NCI-H748 (cell line): Measurements from ENCODE around the gene NGFR.
A peak's percentile ranks its signal among the peaks of the same experiment; 100 is the strongest.

Experiments
- DNase-seq: peaks from one replicate; lab custom pipeline; 2025; ENCODE audit not compliant: unreplicated experiment; lab: John Stamatoyannopoulos, UW

The NGFR gene

GRCh38 chr17:49469831-49470810 is 25.0 kb upstream of the NGFR start:
- DNase-seq: no peak

GRCh38 chr17:49471089-49471683 is 23.9 kb upstream of the NGFR start:
- no peak for DNase-seq

- no peak for DNase-seq
These were observed 23.3 kb upstream of the NGFR start for GRCh38 chr17:49471769-49472168.

GRCh38 chr17:49472527-49472926 is 22.6 kb upstream of the NGFR start:
- DNase-seq: no peak

GRCh38 chr17:49473900-49474751 is 21.0 kb upstream of the NGFR start:
- DNase-seq: no peak

- no peak for DNase-seq
These were observed 17.4 kb upstream of the NGFR start for GRCh38 chr17:49477709-49478108.

- no peak for DNase-seq
These were observed 14.1 kb upstream of the NGFR start for GRCh38 chr17:49480836-49481615.

GRCh38 chr17:49482144-49482817 is 12.8 kb upstream of the NGFR start:
- DNase-seq: no peak

- no peak for DNase-seq
These were observed 11.2 kb upstream of the NGFR start for GRCh38 chr17:49483599-49484509.

GRCh38 chr17:49484588-49484987 is 10.5 kb upstream of the NGFR start:
- no peak for DNase-seq

GRCh38 chr17:49486012-49486641 is 9.0 kb upstream of the NGFR start:
- peak; percentile 40 for DNase-seq

GRCh38 chr17:49487183-49487582 is 7.9 kb upstream of the NGFR start:
- no peak for DNase-seq

- DNase-seq: no peak
These were observed 6.5 kb upstream of the NGFR start for GRCh38 chr17:49488612-49489011.

GRCh38 chr17:49489348-49489747 is 5.7 kb upstream of the NGFR start:
- no peak for DNase-seq

- DNase-seq: no peak
These were observed 4.8 kb upstream of the NGFR start for GRCh38 chr17:49490276-49490675.

- no peak for DNase-seq
These were observed 3.8 kb upstream of the NGFR start for GRCh38 chr17:49491192-49491769.

GRCh38 chr17:49494399-49494985 is 601 bp upstream of the NGFR start:
- DNase-seq: peak; percentile 31

- no peak for DNase-seq
These were observed 719 bp downstream of the NGFR start for GRCh38 chr17:49495842-49496182.
